Measurements from ENCODE around the gene SKI.

DNA sequence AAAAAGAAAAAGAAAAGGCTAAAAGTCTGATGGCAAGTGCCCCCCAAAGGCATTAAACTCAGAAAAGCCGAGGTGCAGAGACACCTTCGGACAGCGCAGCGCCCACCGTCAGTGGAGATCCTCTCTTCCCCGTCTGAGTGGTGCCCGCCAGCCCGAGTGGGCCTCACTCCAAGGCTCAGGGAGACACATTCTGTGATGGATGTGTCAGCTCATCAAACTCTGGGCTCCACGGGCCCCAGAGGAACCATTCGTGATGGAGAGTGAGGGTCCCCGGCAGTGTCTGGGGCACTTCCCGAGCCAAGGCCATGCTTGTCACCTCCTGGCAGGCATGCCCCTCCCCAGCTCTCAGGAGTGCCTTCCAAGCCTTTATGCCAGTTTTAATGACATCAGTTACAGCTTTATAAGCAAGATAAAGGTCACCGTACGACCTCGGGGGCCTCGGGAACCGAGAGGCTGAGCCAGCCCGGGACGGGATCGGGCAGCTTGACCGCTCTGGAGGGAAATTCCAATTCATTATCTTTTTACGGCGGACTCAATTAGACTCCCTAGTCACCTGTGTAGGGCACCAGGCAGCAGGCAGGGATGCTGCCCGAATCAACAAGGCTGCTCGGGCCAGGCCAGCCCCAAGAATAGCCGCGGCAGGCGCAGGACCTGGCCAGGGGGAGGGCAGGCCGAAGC, 113.7 kb downstream of the SKI start:
- TF ChIP-seq MEIS2 (IDR thresholded peaks at IDR 0.05; ENCODE audit: partially characterized antibody) (no peak), ZFPM2 (CRISPR knock-in tag; IDR thresholded peaks at IDR 0.05) (no peak), GATA2 (CRISPR knock-in tag; IDR thresholded peaks at IDR 0.05) (no peak), SMARCE1 (IDR thresholded peaks at IDR 0.05) (no peak)
- TF ChIP-seq, protein P1, sequence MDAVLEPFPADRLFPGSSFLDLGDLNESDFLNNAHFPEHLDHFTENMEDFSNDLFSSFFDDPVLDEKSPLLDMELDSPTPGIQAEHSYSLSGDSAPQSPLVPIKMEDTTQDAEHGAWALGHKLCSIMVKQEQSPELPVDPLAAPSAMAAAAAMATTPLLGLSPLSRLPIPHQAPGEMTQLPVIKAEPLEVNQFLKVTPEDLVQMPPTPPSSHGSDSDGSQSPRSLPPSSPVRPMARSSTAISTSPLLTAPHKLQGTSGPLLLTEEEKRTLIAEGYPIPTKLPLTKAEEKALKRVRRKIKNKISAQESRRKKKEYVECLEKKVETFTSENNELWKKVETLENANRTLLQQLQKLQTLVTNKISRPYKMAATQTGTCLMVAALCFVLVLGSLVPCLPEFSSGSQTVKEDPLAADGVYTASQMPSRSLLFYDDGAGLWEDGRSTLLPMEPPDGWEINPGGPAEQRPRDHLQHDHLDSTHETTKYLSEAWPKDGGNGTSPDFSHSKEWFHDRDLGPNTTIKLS (IDR thresholded peaks at IDR 0.05; ENCODE audit: borderline replicate concordance, low read depth), result no peak

Measured in K562 (cell line).